GM21390 (cell line): ENCODE measurements around the gene PRUNE2.
A peak's percentile ranks its signal among the peaks of the same experiment; 100 is the strongest.
"Not testable (repeated sequence)": the region's sequence is repeated elsewhere in the genome, so short reads cannot be mapped to it uniquely, and the experiment has no call there.

Experiments used
- ATAC-seq: cut with Tn5 transposase; IDR thresholded peaks from one replicate; pipeline ENCODE4 v1.9.1; 2021; ENCODE audit not compliant: unreplicated experiment

PRUNE2 gene, protein sequence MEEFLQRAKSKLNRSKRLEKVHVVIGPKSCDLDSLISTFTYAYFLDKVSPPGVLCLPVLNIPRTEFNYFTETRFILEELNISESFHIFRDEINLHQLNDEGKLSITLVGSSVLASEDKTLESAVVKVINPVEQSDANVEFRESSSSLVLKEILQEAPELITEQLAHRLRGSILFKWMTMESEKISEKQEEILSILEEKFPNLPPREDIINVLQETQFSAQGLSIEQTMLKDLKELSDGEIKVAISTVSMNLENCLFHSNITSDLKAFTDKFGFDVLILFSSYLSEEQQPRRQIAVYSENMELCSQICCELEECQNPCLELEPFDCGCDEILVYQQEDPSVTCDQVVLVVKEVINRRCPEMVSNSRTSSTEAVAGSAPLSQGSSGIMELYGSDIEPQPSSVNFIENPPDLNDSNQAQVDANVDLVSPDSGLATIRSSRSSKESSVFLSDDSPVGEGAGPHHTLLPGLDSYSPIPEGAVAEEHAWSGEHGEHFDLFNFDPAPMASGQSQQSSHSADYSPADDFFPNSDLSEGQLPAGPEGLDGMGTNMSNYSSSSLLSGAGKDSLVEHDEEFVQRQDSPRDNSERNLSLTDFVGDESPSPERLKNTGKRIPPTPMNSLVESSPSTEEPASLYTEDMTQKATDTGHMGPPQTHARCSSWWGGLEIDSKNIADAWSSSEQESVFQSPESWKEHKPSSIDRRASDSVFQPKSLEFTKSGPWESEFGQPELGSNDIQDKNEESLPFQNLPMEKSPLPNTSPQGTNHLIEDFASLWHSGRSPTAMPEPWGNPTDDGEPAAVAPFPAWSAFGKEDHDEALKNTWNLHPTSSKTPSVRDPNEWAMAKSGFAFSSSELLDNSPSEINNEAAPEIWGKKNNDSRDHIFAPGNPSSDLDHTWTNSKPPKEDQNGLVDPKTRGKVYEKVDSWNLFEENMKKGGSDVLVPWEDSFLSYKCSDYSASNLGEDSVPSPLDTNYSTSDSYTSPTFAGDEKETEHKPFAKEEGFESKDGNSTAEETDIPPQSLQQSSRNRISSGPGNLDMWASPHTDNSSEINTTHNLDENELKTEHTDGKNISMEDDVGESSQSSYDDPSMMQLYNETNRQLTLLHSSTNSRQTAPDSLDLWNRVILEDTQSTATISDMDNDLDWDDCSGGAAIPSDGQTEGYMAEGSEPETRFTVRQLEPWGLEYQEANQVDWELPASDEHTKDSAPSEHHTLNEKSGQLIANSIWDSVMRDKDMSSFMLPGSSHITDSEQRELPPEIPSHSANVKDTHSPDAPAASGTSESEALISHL (N-terminal part only)

DNA sequence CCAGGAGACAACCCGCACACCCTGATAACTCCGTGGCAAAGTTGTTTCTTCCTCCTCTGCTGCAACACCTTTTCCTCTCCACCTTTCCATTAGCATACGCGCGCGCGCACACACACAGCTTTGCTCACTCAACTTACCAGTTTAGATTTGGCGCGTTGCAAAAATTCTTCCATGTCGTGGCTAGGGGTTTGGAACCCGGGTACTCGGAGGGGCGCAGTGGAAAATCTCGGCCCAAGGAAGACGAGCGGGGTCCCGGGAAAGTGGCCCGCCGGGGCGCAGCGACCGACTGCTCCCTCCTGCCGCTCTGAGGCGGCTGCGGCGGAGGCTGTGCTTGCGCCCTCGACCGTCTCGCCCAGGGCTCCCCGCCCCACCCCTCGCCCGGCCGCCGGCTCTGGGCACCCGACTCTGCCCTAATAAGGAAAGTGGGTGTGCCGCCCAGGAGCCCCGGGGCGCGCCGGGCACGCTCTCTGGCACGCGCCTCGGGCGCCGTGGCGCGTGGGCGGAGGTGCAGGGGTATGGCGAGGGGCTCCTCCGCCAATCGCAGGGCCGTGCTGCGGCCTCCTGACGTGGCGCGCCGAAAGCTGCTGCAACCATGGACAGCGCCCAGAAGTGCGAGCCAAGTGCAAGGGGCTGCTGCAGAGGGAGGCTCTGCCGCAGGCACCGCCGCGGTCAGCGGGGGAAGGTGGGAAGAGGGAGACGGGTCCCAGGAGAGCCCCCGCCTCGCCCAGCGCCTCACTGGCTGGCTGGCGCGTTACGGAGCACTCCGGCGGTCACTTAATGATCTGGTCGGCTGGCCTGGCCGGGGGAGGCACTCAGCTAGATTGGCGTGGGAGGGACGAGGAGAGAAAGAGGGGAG, at the start of gene PRUNE2:
TSS of gene PRUNE2 (minus strand) at position 324 of the 856 bp plus-strand sequence. CDS start at position 173, 151 bp downstream.
- peak; percentile 78 for ATAC-seq

DNA sequence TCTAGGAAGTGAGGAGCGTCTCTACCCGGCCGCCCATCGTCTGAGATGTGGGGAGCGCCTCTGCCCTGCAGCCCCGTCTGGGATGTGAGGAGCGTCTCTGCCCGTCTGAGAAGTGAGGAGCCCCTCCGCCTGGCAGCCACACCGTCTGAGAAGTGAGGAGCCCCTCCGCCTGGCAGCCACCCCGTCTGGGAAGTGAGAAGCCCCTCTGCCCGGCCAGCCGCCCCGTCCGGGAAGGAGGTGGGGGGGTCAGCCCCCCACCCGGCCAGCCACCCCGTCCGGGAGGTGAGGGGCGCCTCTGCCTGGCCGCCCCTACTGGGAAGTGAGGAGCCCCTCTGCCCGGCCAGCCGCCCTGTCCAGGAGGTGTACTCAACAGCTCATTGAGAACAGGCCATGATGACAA, 49.5 kb upstream of the PRUNE2 start:
- not testable (repeated sequence) for ATAC-seq

DNA sequence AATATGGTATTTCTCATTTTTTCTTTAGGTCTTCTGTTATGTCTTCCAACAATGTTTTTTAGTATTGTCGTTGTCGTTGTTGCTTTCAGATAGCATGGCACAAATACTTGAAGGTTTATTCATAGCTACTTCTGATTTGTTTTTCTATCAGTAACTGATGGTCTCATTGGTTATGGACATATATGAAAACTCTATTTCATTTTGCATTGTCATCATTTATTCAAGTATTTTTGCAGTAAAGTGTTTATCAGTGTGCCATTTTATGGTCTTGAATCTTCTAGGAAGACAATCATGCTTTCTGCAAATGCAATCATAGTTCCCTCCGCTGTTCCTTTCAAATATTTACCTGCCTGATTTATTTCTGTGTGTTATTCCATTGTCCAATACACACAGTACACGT, 44.0 kb upstream of the PRUNE2 start:
- ATAC-seq: no peak

DNA sequence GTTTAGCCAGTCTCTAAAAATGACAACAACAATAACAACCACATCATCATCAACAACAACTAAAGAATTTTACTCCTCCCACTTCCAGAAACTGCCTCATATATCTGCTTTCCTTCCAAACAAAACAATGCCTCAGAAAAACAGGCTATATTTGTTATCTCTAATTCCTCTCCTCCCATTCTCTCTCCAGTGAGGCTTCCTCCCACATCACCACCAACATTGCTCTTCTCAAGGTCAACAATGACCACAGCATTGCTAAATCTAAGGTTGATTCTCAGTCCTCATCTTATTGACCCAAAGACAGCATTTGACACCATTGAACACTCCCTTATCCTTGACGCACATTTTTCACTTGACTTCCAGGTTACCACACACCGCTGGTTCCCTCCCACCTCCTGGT, 38.1 kb upstream of the PRUNE2 start:
- no peak for ATAC-seq

DNA sequence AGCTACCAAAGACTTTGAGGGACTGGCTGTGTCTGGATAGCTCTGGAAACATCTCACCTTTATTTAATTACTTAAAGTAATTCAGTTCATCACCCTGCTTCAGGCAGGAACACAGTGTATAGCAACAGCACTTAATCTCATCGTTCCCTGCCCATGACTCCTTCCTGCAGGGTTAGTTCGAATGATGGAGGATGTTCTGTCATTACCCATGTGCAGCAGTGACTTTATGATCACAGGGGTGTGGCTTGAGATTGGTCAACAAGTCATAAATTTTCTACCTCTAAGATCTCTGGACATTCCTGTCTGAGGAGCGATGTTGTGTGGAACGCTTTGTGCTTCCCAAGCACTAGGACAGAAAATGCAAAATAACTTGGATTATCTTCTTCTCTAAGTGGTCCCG, 37.1 kb upstream of the PRUNE2 start:
- no peak for ATAC-seq

DNA sequence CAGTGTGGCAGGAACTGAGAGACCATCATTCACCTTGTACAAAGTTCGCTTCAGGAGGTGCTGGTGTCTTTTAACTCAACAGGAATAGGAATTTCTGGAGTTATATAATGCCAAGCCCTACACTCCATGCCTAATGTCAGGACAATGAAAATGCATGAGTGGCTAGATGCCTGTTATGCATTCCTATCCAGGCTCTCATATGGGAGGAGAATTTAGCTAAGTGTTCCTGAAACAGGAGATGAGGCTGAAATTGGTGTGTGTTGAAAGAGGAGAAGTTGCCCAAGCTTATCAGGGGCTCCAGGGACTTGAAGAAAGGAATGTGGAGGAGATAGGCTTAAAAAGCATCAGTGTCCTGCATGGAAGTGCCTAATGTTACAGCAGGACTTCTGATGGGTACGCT, 26.8 kb upstream of the PRUNE2 start:
- ATAC-seq: no peak

DNA sequence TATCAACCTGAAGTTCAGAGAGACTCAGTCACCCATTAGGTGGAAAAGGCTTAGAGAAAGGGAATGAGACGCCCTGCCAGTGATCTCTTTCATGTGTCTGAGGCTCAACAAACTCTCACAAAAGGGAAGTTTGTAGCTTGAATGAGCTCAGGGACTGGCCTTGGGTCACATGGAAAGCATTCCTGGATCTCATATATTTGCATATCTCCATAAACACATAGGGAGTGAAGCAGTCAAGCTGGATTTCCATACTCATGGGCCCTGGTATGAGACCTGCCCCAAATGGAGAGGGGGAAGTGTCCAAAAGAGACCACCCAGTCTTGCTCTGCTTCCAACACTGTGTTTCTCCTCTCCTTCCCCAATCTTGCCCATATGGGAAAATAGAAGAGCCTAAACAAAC, 26.4 kb upstream of the PRUNE2 start:
- ATAC-seq: no peak

DNA sequence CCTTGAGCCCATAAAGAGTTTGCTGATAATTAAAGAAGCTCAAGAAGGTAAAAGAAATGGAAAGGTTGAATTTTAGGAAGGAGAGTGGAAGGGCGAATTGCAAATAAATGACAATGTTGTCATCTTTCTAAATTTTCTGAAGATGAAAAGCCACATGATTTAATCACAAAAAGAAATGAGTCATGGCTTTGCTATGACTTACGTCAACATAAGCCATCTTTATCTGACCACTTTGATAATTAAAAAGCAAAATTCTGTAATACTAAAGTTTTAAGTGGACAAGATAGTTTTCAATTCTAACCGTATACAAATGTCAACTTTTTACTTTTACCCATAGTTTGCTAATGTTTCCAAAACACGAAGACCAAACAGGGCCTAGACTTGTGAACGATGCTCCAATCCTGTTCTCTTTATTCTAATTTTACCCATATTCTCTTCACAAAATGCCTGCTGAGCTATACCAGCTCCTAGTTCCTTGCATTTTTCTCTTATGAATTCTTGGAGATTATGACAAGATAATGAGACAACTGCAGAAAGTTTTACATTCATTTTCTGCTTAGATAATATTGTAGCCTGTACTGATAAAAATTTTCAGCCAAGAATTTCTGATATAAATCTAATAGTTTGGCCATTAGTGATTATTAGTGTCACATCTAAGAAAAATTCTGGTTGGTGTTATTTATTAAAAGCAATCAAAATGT, 21.8 kb upstream of the PRUNE2 start:
- ATAC-seq: no peak

DNA sequence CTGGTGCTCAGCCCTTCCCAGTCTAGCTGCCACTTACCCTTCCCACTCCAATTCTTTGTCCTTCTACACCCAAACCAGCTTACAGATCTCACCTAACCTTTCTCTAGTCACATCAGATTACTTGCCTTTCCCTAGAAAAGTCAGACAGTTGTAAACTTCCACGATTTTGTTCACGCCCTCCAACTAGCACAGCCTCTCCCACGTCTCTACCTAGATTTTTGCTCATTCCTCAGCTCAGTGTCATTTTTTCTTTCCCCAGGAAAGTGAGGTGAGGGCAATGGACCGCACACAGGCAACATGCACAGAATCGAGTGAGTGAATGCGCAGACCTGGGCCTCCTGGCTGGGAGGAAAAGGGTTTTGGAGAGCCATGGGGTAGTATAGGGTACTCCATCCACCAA, 20.9 kb upstream of the PRUNE2 start:
- ATAC-seq: no peak

DNA sequence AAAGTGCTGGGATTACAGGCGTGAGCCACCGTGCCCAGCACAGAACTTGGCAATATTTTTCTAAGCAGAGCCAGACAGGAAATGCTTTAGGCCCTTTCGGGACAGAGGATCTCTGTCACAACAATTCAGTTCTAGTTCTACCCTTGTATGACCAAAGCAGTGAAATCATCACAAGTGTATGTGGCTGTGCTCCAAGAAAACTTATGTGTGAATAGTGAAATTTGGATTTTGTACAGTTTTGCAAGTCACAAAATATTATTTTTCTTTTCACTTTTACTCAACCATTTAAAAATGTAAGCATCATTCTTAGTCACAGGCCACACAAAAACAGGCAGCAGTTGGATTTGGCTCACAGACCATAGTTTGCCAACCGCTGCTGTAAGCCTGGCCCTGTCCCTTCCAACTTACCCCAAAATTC, 20.4 kb upstream of the PRUNE2 start:
- ATAC-seq: no peak

DNA sequence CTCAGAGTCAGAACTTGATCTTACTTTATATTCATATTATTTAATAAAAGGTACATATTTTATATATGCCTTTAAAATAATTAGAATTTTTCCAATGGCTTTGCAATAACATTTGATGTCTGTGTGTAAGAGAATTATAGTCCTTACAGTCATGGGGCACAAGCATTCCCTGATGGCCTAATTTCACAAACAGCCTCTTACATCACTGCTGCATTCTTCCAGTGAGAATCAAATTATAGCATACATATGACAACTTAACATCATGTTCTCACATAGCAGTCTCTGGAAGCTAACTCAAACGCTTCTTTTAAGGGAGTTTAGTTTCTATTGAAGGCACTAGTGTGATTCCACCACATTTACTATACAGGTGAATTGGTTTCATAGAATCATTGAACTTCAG, 15.3 kb upstream of the PRUNE2 start:
- ATAC-seq: no peak

DNA sequence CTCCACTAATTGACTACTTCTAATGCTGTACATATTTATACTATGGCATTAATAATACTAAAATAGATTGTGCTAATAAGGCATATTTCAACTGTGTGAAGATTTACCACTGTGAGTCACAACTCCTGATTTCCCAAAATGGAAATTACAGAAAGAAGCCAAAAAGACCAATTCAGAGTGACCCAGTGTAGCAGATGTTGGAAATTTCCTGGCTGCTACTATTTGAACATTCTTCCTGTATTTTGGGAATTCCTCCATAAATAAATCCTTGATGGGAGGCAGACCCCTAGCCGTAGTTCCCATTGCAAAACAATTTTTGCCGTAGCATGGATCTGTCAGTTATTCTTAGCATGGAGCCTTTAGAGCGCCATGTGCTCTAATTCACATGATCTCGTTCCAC, 11.4 kb upstream of the PRUNE2 start:
- ATAC-seq: no peak

DNA sequence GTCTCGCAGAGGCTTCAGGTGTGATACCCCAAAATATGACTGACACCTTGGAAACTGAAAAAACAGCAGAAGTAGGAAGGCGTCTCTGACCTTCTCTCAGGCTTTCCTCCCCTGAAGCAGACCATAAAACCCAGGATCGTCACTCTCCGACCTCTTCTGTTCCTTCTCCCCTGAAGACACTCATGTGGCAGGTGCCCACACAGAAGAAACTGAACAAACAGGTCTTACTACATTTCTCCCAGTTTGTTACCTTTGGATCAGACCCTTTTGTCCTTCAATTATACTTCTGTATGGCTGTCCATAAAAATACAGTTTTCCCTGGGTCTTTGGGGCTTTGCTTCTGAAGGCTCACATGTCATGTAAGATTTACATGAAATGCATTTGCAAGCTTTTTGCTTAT, 10.3 kb upstream of the PRUNE2 start:
- no peak for ATAC-seq

DNA sequence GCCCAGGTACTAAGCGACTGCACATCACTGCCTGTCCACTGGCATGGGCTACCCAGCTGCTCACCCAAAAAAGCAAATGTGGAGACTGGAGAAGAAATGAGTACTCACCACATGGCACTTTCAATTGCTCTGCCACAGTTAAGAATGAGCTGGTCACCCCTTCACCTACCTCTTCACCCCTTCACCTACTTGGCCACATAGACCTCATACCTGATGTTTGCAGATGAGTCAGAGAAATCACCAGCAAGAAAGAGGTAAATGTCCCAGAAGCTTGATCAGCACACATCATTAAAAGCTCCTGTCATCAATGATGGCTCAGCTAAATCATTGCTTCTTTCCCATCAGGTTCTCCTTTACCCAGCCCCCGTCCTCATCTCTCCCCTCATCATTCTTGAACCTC, 7.6 kb upstream of the PRUNE2 start:
- no peak for ATAC-seq

DNA sequence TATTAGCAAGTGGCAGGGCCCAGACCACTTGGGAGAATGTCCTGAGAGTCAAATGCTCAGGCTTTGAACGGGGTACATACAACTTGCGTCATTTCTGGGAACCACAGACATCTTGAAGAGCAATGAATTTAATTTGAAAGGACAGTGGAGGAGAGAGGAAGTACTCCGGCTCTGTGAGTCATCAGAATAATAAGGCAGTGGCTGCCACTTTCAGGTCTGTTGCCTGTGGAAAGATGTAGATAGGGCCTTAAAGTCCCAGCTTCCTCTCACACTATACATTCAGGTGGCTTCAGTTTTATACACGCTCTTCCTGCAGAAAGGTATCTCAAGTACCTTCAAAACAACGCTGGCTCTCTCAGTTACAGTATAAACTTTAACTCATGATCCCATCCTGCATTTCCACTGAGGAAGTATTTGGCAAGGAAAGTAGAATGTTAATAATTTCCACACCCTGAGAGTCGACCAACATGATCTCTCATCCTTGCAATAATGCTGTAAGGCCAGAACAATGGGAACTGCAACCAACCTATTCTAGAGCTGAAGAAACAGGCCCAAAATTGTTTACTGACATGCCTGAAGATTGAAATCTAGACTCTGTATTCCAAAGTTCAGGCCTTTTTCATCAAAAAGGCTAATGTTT, 6.8 kb upstream of the PRUNE2 start:
- ATAC-seq: peak; percentile 75

DNA sequence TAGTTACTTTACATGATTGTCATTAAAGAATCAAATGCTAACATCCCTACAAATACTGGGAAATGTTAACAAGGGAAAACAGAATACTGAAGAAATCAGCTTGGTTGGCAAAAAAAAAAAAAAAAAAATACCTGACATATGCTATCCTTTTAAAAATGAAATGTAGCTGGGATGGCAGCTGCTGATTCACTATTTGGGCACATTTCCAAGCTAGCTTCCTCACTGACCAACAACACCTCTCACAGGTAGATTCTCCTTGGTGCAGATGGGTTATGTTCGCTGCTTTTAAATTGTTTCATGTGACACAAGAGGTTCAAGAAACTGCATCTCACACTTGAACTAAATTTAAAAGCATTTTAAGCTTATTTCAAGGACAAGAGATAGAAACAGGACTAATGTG, 6.1 kb upstream of the PRUNE2 start:
- ATAC-seq: no peak

DNA sequence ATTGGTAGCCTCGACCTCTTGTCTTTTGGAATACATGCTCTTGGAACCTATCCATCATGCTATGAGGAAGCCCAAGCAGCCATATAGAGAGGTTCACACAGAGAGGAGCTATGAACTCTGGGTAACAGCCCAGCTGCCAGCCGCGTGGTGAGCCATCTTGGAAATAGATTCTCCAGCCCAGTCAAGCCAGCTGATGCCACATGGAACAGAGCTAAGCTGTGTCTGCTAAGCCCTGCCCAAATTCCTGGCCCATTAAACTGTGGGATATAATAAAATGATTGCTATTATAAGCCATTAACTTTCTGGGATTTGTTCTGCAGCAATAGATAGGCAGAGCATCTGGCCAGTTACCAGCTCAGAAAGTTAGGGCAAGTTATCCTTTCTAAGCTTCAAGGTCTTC, 4.9 kb upstream of the PRUNE2 start:
- no peak for ATAC-seq

DNA sequence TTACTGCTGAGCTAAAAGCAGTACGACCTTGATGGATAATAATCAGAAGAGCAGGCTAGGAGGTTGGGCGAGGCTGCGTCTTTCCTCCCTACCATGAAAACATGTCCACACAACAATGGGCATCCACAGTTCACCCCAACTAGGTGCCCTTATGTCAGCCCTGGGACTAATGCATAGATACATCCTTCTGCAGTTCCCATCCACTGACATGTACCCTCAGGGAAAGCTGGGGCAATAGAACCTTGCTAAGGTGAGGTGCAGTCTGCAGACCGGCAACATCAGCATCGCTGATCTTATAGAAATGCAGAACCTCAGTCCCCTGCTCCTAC, 697 bp upstream of the PRUNE2 start:
- ATAC-seq: no peak

DNA sequence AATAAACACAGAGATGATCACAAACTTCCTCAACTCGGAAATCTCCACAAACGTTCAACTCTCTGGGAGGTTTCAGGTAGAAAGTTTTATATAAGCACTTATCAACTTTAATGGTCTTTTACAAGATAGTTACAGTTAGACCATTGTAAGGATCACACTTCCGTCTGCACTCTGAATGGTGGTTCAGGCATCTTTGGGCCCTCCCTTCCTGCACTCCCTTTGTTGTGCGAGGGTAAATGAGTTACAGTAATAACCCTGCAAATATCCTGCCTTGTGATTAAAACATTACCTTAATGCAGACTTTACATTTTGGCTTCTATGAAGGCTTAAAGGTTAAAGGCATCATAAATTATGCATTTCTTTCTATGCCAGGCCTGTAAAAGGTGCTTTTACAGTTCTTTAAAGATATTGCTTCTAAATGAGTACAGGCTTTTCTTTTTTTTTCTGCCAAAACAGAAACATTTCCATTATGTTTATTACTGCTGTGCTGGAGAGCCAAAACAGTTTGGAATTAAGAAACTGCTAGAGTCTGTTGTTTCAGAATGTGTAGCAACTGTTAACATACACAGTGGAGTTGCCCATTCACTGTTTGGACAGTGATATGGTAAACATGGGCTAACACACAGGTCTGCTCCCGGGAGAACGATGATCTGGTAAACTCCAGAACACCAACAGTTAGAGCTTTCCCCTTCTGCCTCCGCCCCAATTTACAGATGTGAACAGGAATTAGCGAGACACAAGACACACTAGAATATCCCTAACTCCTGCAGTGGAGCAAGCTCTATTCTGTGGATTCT, 1.1 kb downstream of the PRUNE2 start:
- no peak for ATAC-seq
